HG02885 (cell line): ENCODE measurements around the gene PLIN4.
A peak's percentile ranks its signal among the peaks of the same experiment; 100 is the strongest.

ENCODE experiments used
- ATAC-seq: cut with Tn5 transposase; IDR thresholded peaks from one replicate; pipeline ENCODE4 v1.9.1; 2021; ENCODE audit warnings: mild to moderate bottlenecking; ENCODE audit not compliant: unreplicated experiment, poor library complexity

PLIN4 gene

GRCh38 chr19:4457654-4458395 is 60.5 kb downstream of the PLIN4 start, which contains the start of gene UBXN6:
TSS of gene UBXN6 (minus strand) at chr19:4457794. CDS start at chr19:4457697, 97 bp downstream.
- ATAC-seq: peak; percentile 95

- ATAC-seq: peak; percentile 32
Observed at GRCh38 chr19:4456843-4457653, 61.2 kb downstream of the PLIN4 start.

GRCh38 chr19:4456476-4456842 is 61.8 kb downstream of the PLIN4 start:
- ATAC-seq: no peak

- no peak for ATAC-seq
Observed at GRCh38 chr19:4455719-4456475, 62.4 kb downstream of the PLIN4 start.

- no peak for ATAC-seq
Observed at GRCh38 chr19:4454747-4455718, 63.3 kb downstream of the PLIN4 start.

GRCh38 chr19:4453232-4454179 is 64.8 kb downstream of the PLIN4 start:
- no peak for ATAC-seq

GRCh38 chr19:4452230-4452990 is 65.9 kb downstream of the PLIN4 start:
- no peak for ATAC-seq
